G401 (cell line): ENCODE results near the gene GON4L. TPM values are rescaled to one million over a fixed set of nuclear protein-coding genes. Genes with fewer than 3 reads are reported as not detected.
A peak's percentile ranks its signal among the peaks of the same experiment; 100 is the strongest.
"Not testable (repeated sequence)": the region's sequence is repeated elsewhere in the genome, so short reads cannot be mapped to it uniquely, and the experiment has no call there.

Experiments used
- DNase-seq: peaks from one replicate; pipeline ENCODE4 v3.0.0-alpha.2; 2015; ENCODE audit warnings: low spot score
- in situ Hi-C: cut with HindIII; loops from 2 replicates; pipeline ENCODE4 v1.10.0; 2016; ENCODE audit warnings: low sequenced_read_pairs, mixed read lengths
- total RNA-seq: library from RNA; depleted of rRNA; stranded (reverse); fragments of >200 nt; shearing (Covaris generic); gene quantifications from 2 replicates; pipeline ENCODE4 v1.2.3, GENCODE V29; 2014

The GON4L gene
- total RNA-seq, 1 experiment from 2014 or later, result 14.3 TPM

- no peak for DNase-seq
- in situ Hi-C loops, result no loop called here
Observed at GRCh38 chr1:155761736-155762405, 95.1 kb downstream of the GON4L start.

DNA sequence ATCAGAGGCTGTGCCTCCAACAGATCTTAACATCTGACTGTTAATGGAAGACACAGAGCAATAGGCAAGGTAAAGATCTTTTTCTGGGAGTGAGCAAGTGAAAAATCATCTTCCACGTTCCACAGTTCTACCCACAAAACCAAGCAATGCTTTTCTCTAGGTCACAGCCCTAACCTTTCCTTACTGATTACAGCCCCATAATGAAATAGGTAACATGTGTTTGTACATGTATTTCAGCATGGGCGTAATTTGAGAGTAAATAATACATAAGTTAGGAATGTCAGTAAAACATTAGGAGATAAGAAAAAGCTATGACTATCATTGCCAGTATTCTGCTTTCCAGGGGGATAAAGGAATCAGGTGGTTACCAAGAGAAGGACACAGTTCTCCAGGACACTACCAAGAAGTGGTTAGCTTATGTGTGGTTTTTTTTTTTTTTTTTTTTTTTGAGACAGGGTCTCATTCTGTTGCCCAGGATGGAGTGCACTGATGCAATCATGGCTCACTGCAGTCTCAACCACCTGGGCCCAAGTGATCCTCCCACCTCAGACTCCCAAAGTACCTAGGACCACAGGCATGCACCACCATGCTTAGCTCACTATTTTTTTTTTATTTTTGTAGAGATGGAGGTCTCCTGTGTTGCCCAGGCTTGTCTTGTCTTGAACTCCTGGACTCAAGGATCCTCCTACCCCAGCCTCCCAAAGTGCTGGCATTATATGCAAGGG, 96.1 kb downstream of the GON4L start:
- in situ Hi-C loops, result no loop called here
- DNase-seq, result no peak

GRCh38 chr1:155759966-155760630, 96.9 kb downstream of the GON4L start:
- no peak for DNase-seq
- in situ Hi-C loops, result no loop called here

DNA sequence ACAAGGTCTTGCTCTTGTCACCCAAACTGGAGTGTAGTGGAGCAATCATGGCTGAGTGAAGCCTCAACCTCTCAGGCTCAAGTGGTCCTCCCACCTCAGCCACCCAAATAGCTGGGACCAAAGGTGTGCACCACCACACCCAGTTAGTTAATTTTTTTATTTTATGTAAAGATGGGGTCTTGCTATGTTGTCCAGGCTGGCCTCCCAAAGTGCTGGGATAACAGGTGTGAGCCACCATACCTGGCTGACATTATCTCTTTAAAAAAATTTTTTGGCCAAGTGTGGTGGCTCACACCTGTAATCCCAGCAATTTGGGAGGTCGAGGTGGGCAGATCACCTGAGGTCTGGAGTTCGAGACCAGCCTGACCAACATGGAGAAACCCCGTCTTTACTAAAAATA, 98.0 kb downstream of the GON4L start:
- DNase-seq, in situ Hi-C loops: not testable (repeated sequence)

GRCh38 chr1:155748141-155748540, 108.9 kb downstream of the GON4L start:
- DNase-seq, in situ Hi-C loops: not testable (repeated sequence)

DNA sequence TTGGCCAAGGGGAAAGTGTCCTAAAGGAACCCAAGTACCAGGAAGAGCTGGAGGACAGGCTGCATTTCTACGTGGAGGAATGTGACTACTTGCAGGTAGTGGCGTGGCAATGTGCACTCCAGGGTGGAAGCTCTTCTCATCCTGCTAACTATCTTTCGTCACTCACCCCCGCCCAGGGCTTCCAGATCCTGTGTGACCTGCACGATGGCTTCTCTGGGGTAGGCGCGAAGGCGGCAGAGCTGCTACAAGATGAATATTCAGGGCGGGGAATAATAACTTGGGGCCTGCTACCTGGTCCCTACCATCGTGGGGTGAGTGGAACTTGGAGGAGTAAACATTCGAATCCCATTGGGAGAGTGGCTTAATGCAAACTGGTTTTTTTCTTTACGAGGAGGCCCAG, 109.4 kb downstream of the GON4L start:
- in situ Hi-C loops, DNase-seq: not testable (repeated sequence)

DNA sequence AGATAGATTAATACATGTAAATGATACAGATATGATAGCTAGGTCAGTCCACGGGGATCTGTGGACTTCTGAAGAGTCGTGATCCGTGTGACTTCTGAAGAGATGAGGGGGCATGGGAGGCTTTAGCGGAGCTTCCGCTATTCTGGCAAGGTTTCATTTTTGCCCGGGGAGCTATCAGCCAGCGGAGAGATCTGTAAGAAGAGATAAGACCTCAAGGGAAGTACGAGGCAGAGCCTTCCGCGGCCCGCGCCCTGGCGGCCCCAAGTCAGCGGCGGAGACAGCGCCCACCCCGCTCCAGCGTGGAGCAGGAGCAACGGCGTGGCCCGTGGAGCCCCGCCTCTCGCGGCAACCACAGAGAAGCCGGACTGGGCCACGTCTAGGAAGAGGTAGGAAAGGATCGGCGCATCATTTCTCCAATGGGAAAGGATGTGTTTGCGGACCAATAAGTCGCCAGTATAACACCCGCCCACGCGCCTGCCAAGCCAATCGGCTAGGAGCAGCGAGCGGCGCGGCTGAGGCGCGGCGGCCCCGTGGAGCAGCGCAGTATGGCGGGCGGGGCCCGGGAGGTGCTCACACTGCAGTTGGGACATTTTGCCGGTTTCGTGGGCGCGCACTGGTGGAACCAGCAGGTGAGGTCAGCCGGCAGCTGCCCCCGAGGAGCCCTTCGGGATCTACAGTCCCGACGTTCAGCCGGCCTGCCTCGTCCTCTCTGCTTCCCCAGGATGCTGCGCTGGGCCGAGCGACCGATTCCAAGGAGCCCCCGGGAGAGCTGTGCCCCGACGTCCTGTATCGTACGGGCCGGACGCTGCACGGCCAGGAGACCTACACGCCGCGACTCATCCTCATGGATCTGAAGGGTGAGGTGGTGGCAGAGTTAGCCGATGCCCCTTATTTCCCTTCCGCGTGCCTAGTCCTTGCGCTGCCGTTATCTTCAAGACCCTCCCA, 111.5 kb downstream of the GON4L start:
- DNase-seq, result peak; percentile 98
- in situ Hi-C loops, result not testable (repeated sequence)

- no peak for DNase-seq
- in situ Hi-C loops, result no loop called here
Observed at GRCh38 chr1:155744711-155745283, 112.2 kb downstream of the GON4L start.

- in situ Hi-C loops, result no loop called here
- DNase-seq, result no peak
Observed at GRCh38 chr1:155741908-155742307, 115.1 kb downstream of the GON4L start.

DNA sequence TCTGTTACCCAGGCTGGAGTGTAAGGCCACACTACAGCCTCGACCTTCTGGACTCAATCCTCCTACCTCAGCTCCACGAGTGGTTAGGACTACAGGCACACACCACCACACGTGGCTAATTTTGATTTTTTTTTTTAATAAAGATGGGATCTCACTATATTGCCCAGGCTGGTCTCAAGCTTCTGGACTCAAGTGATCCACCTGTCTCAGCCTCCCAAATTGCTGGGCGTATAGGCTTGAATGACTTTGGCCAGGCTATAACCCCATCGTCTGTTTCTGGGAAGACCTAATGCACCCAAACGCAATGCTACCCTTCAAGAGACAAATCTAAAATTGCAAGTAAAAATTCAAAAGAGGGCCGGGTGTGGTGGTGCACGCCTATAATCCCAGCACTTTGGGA, 116.0 kb downstream of the GON4L start:
- no peak for DNase-seq
- in situ Hi-C loops, result no loop called here

GRCh38 chr1:155729031-155729898, 127.7 kb downstream of the GON4L start:
- peak; percentile 61 for DNase-seq
- in situ Hi-C loops, result no loop called here

GRCh38 chr1:155725142-155725541, 131.9 kb downstream of the GON4L start:
- in situ Hi-C loops, result no loop called here
- no peak for DNase-seq

DNA sequence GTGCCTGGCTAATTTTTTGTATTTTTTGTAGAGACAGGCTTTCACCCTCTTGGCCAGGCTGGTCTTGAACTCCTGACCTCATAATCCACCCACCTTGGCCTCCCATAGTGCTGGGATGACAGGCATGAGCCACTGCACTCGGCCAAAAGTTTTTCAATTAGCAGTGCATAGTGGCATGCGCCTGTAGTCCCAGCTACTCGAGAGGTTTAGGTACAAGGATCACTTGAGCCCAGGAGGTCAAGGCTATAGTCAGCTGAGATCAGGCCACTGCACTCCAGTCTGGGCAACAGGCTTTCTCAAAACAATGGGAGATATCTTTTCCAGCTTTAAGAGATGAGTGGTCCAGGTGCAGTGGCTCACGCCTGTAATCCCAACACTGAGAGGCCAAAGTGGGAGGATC, 137.3 kb downstream of the GON4L start:
- in situ Hi-C loops, result no loop called here
- DNase-seq, result no peak

DNA sequence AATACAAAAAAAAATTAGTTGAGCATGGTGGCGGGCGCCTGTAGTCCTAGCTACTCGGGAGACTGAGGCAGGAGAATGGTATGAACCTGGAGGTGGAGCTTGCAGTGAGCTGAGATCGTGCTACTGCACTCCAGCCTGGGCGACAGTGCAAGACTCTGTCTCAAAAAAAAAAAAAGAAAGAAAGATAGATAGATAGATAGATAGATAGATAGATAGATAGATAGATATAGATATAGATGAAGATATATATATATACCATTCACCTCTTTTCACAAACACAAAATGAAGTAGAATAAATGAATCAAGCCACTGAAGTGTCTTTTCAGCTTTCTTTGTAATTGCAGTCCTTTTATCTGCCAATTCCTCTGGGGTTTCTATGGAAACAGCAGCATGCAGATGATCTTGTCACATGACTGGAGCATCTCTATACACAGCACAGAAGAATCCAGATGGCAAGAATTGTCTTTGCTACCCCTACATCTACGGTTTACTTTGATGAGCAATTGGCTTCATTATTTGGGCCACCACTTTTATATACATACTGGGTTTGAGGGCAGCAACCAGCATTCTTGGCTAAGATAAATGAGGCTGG, 138.4 kb downstream of the GON4L start:
- DNase-seq, in situ Hi-C loops: not testable (repeated sequence)

- in situ Hi-C loops, result no loop called here
- DNase-seq, result no peak
Observed at GRCh38 chr1:155717041-155717440, 140.0 kb downstream of the GON4L start.

DNA sequence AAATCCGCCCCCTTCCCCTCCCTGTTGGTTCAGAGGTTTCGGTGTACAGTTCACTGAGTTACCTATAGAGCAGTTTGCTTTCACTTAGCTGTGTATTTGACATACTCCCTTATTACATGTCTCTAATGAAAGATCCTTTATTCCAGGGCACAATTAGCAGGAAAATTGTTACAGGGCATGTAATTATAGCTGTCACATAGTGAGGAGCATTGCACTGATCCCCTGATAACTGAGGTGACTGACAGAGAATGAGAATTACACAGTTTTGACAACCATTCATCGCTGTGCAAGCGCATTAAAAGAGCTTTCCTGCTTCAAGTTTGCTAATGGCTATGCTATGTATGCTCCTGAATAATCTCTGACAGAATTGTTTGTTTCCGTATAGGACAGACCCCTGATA, 141.2 kb downstream of the GON4L start:
- in situ Hi-C loops, result no loop called here
- DNase-seq, result no peak

DNA sequence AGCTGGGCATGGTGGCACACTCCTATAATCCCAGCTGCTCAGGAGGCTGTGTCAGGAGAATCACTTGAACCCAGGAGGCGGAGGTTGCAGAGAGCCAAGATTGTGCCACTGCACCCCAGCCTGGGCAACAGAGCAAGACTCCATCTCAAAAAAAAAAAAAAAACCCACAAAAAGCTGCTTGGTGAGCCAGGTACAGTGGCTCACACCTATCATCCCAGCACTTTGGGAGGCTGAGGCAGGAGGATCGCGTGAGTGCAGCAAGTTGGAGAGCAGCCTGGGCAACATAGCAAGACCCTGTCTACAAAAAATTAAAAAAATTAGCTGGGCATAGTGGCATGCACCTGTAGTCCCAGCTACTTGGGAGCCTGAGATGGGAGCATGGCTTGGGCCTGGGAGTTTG, 142.0 kb downstream of the GON4L start:
- DNase-seq, in situ Hi-C loops: not testable (repeated sequence)

DNA sequence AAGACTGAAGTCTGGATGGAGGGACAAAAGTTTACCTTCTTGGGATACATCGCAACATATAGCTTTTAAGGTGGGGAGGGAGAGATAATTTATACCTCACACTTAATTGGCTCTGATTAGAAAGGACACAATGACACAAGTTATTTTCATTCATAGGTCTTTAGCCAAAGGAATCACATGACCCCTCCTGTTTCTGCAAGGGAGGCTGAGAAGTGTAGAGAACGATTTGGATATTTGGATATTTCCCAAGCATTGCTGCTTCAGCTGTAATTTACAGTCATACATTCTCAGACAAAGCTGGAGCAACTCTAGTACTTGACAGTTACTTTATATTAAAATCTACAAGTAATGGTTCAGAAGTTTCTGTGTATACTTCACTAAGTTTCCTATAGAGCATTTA, 143.9 kb downstream of the GON4L start:
- in situ Hi-C loops, result no loop called here
- DNase-seq, result no peak
